IMR-90 (cell line): Measurements from ENCODE around the gene GPC6.

ENCODE experiments used
- BHLHE40 ChIP-seq: fragments of 150-350 bp; IDR thresholded peaks from 2 replicates; pipeline ENCODE4 v1.6.1; 2016; ENCODE audit warnings: mild to moderate bottlenecking, low read depth, low read length
- CEBPB ChIP-seq: IDR thresholded peaks from 2 replicates; pipeline ENCODE4 v1.6.1; 2012; ENCODE audit warnings: low read depth, low read length, improper control_type of control experiment
- MAFK ChIP-seq: IDR thresholded peaks from 2 replicates; pipeline ENCODE4 v1.6.1; 2012; ENCODE audit warnings: low read depth, low read length, improper control_type of control experiment
- MAZ ChIP-seq: IDR thresholded peaks from 2 replicates; pipeline ENCODE4 v1.6.1; 2012; ENCODE audit warnings: low read depth, mild to moderate bottlenecking, low read length, improper control_type of control experiment, moderate library complexity, borderline replicate concordance
- MXI1 ChIP-seq: IDR thresholded peaks from 2 replicates; pipeline ENCODE4 v1.6.1; 2012; ENCODE audit warnings: low read depth, mild to moderate bottlenecking, low read length, moderate library complexity, borderline replicate concordance
- POLR2A ChIP-seq: IDR thresholded peaks from 2 replicates; pipeline ENCODE4 v1.6.1; 2012; ENCODE audit warnings: mild to moderate bottlenecking, low read depth, low read length
- RAD21 ChIP-seq: IDR thresholded peaks from 2 replicates; pipeline ENCODE4 v1.6.1; 2012; ENCODE audit warnings: low read length, improper control_type of control experiment
- RCOR1 ChIP-seq: IDR thresholded peaks from 2 replicates; pipeline ENCODE4 v1.6.1; 2012; ENCODE audit warnings: mild to moderate bottlenecking, low read length, improper control_type of control experiment; ENCODE audit not compliant: insufficient replicate concordance
- RFX5 ChIP-seq: IDR thresholded peaks from 2 replicates; pipeline ENCODE4 v1.8.0; 2012; ENCODE audit warnings: low read depth, mild to moderate bottlenecking, low read length, moderate library complexity
- TF ChIP-seq, protein P1 (sequence below): conservative IDR thresholded peaks from 2 replicates; pipeline ENCODE4 v1.5.1; 2012; ENCODE audit warnings: mild to moderate bottlenecking, low read depth, low read length, improper control_type of control experiment
- TF ChIP-seq, protein P2 (sequence below): fragments of 150-350 bp; IDR thresholded peaks from 2 replicates; pipeline ENCODE4 v1.6.1; 2017; ENCODE audit warnings: mild to moderate bottlenecking, antibody characterized with exemption, low read length, low read depth

DNA sequence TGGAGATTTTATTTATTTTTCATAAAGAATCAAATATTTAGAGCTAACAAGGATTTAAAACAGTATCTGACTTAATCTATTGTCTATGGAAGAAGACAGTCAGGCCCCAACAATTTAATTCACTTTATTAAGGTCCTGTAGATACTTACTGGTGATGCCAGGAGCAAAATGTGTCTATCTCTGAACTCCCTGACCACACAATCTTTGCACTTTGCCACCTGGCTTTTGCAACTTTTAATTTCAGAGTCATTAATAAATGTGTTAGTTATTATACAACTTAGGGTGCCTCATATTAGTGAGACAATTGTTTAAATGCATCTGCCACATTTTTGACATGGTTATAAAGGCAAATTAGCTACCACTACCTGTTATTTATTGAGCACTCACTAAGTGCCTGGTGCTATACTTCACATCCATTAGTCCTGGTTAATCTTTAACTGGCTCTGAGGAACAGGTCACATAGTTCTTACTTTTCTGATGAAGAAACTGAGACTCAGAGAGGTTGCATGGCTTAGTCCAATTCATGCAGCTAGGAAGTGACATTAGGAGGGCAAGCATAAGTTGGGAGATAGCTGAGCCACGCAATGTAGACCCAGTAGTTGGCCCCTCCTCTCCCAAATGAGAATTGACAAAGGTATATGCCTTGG is 955.0 kb downstream of the GPC6 start:
- TF ChIP-seq POLR2A = no peak
- TF ChIP-seq, protein P1, sequence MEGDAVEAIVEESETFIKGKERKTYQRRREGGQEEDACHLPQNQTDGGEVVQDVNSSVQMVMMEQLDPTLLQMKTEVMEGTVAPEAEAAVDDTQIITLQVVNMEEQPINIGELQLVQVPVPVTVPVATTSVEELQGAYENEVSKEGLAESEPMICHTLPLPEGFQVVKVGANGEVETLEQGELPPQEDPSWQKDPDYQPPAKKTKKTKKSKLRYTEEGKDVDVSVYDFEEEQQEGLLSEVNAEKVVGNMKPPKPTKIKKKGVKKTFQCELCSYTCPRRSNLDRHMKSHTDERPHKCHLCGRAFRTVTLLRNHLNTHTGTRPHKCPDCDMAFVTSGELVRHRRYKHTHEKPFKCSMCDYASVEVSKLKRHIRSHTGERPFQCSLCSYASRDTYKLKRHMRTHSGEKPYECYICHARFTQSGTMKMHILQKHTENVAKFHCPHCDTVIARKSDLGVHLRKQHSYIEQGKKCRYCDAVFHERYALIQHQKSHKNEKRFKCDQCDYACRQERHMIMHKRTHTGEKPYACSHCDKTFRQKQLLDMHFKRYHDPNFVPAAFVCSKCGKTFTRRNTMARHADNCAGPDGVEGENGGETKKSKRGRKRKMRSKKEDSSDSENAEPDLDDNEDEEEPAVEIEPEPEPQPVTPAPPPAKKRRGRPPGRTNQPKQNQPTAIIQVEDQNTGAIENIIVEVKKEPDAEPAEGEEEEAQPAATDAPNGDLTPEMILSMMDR = no peak
- no peak for TF ChIP-seq RCOR1
- TF ChIP-seq, protein P2, sequence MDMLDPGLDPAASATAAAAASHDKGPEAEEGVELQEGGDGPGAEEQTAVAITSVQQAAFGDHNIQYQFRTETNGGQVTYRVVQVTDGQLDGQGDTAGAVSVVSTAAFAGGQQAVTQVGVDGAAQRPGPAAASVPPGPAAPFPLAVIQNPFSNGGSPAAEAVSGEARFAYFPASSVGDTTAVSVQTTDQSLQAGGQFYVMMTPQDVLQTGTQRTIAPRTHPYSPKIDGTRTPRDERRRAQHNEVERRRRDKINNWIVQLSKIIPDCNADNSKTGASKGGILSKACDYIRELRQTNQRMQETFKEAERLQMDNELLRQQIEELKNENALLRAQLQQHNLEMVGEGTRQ = no peak
- TF ChIP-seq CEBPB = no peak
- TF ChIP-seq RAD21 = no peak
- TF ChIP-seq MAFK = no peak
- no peak for TF ChIP-seq RFX5
- TF ChIP-seq MXI1 = no peak
- TF ChIP-seq BHLHE40 = no peak
- no peak for TF ChIP-seq MAZ
